BJ (cell line): ENCODE data around the gene MBLAC1. TPM values are rescaled to one million over a fixed set of nuclear protein-coding genes. Genes with fewer than 3 reads are reported as not detected.

Experiments used
- CTCF ChIA-PET: fragments of 350-600 bp; formaldehyde crosslinking; extraction: SDS; loops from one replicate; lab custom pipeline; 2021; ENCODE audit warnings: antibody characterized with exemption, inconsistent platforms; lab: Yijun Ruan, JAX
- POLR2A ChIA-PET: fragments of 300-600 bp; sonication (Branson Sonifier 250); formaldehyde crosslinking; extraction: SDS; loops from one replicate; lab custom pipeline; 2021; ENCODE audit warnings: antibody characterized with exemption; lab: Charles Lee
- DNase-seq: peaks from one replicate; pipeline ENCODE4 v3.0.0-alpha.2; 2011; ENCODE audit warnings: low read depth
- H3K27me3 ChIP-seq: 2 replicates; pipeline ENCODE4 v1.6.0; 2011; ENCODE audit warnings: low read length; ENCODE audit not compliant: control insufficient read depth, insufficient read depth
- H3K36me3 ChIP-seq: 2 replicates; pipeline ENCODE4 v1.5.1; 2011; ENCODE audit warnings: low read length; ENCODE audit not compliant: control insufficient read depth, insufficient read depth
- H3K4me3 ChIP-seq: 2 replicates; pipeline ENCODE4 v1.5.1; 2011; ENCODE audit warnings: low read depth, mild to moderate bottlenecking, control low read depth, low read length
- CTCF ChIP-seq: IDR thresholded peaks from 2 replicates; pipeline ENCODE4 v1.5.1; 2011; ENCODE audit warnings: low read depth, mild to moderate bottlenecking, control low read depth, inconsistent platforms, low read length, moderate library complexity; ENCODE audit not compliant: insufficient read depth
- polyA plus RNA-seq: library from polyadenylated mRNA; depleted of rRNA; stranded (reverse); fragments of >200 nt; gene quantifications from 2 replicates; pipeline ENCODE4 v1.2.3, GENCODE V29; 2011

The MBLAC1 gene
- polyA plus RNA-seq, 1 experiment = 1.6 TPM

GRCh38 chr7:100088621-100089457 lies 37.9 kb upstream of the MBLAC1 start, which contains the start of gene COPS6:
TSS of gene COPS6 (plus strand) at chr7:100088969. CDS start at chr7:100088991, 22 bp downstream.
- no peak for DNase-seq
- ChIA-PET CTCF (interaction anchor here (0.8 to 1.3 kb wide), 4 partner anchors 11 to 90 kb away, joined by 3 to 6 read pairs (median 4); no protein-coding TSS in a partner anchor), POLR2A (interaction anchor here (0.6 to 0.8 kb wide), 2 partner anchors 12 to 89 kb away, joined by 3 to 8 read pairs; partner anchors contain the start of gene STAG3)
- H3K4me3 ChIP-seq = peak within 1 kb of the TSS; percentile 89
- TF ChIP-seq CTCF = no peak
- H3K27me3 ChIP-seq = no peaks in the 10 kb centered on the region
- H3K36me3 ChIP-seq = peaks cover 30% of the 10 kb centered on the region

GRCh38 chr7:100089458-100090196 lies 37.1 kb upstream of the MBLAC1 start:
- H3K4me3 ChIP-seq = peak overlapping the region; percentile 89
- no peaks in the 10 kb centered on the region for H3K27me3 ChIP-seq
- peaks cover 34% of the 10 kb centered on the region for H3K36me3 ChIP-seq
- no peak for TF ChIP-seq CTCF
- DNase-seq = no peak
- ChIA-PET CTCF (interaction anchor here (0.6 to 1.3 kb wide), 3 partner anchors 10 to 355 kb away, joined by 3 to 6 read pairs (median 3); no protein-coding TSS in a partner anchor), POLR2A (interaction anchor here (0.5 kb wide), 1 partner anchor 96 kb away, joined by 22 read pairs; no protein-coding TSS in a partner anchor)

GRCh38 chr7:100090527-100091410 lies 36.0 kb upstream of the MBLAC1 start:
- DNase-seq = no peak
- TF ChIP-seq CTCF = no peak
- CTCF ChIA-PET = no interaction called here
- Histone ChIP-seq H3K27me3 (no peaks in the 10 kb centered on the region), H3K4me3 (no peak overlapping the region), H3K36me3 (peaks cover 41% of the 10 kb centered on the region)
- POLR2A ChIA-PET = no interaction called here

GRCh38 chr7:100091411-100092181 lies 35.2 kb upstream of the MBLAC1 start:
- no peaks in the 10 kb centered on the region for H3K27me3 ChIP-seq
- POLR2A ChIA-PET = no interaction called here
- no peak overlapping the region for H3K4me3 ChIP-seq
- TF ChIP-seq CTCF = peak; percentile 17; the same call in 1 of the 2 replicates
- H3K36me3 ChIP-seq = peaks cover 45% of the 10 kb centered on the region
- DNase-seq = no peak
- CTCF ChIA-PET = interaction anchor here (0.8 kb wide), 1 partner anchor 9 kb away, joined by 3 read pairs; no protein-coding TSS in a partner anchor
